DND-41 (cell line): ENCODE results near the gene PDGFRB.

Experiments
- EZH2 ChIP-seq: IDR thresholded peaks from 3 replicates; pipeline ENCODE4 v1.6.1; 2012; ENCODE audit warnings: borderline replicate concordance, low read depth, mild to moderate bottlenecking, moderate library complexity, low read length, inconsistent platforms; ENCODE audit not compliant: severe bottlenecking
- TF ChIP-seq, protein P1 (sequence below): IDR thresholded peaks from 2 replicates; pipeline ENCODE4 v1.5.1; 2012; ENCODE audit warnings: borderline replicate concordance, low read length, moderate library complexity, mild to moderate bottlenecking; ENCODE audit not compliant: poor library complexity, severe bottlenecking; ENCODE audit errors: extremely low read depth

DNA sequence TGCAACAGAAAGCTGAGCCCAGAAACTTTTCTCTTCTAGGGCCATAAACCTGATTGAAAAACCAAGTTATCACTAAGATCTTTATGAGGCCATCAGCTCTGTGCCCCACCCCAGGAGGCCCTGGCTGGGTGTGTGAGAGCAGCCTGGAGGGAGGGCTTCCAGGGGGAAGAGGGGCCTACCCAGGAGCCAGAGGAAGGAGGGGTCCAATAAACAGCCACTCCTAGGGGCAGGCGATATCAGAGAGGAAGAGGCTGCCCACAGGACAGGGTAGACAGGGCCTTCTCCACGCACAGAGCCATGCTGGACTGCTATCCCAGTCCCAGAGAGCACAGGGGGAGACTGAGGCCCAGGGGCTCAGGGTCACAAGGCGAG lies 6.5 kb upstream of the PDGFRB start:
- TF ChIP-seq, protein P1, sequence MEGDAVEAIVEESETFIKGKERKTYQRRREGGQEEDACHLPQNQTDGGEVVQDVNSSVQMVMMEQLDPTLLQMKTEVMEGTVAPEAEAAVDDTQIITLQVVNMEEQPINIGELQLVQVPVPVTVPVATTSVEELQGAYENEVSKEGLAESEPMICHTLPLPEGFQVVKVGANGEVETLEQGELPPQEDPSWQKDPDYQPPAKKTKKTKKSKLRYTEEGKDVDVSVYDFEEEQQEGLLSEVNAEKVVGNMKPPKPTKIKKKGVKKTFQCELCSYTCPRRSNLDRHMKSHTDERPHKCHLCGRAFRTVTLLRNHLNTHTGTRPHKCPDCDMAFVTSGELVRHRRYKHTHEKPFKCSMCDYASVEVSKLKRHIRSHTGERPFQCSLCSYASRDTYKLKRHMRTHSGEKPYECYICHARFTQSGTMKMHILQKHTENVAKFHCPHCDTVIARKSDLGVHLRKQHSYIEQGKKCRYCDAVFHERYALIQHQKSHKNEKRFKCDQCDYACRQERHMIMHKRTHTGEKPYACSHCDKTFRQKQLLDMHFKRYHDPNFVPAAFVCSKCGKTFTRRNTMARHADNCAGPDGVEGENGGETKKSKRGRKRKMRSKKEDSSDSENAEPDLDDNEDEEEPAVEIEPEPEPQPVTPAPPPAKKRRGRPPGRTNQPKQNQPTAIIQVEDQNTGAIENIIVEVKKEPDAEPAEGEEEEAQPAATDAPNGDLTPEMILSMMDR = no peak
- no peak for TF ChIP-seq EZH2
